HepG2 (cell line): Measurements from ENCODE around the gene FBLN5. TPM values are rescaled to one million over a fixed set of nuclear protein-coding genes. Genes with fewer than 3 reads are reported as not detected.

Experiments
- ATAC-seq: fragments of 200-7000 bp; cut with Tn5 transposase; 3 replicates; pipeline ENCODE4 v1.9.1; 2020; ENCODE audit warnings: mild to moderate bottlenecking, moderate library complexity
- BruUV-seq: library from RNA; stranded (reverse); fragments of 400-500 nt; replicated peaks from 2 replicates; lab custom pipeline; 2021; lab: Mats Ljungman, UMichigan
- CTCF ChIA-PET: fragments of 300-600 bp; formaldehyde crosslinking; extraction: SDS; loops from one replicate; lab custom pipeline; 2021; ENCODE audit warnings: low total read pairs, inconsistent platforms, low intra/inter-chr PET ratio; lab: Yijun Ruan, JAX
- POLR2A ChIA-PET: fragments of 350-600 bp; sonication (Branson Sonifier 250); formaldehyde crosslinking; loops from one replicate; lab custom pipeline; 2020; ENCODE audit warnings: antibody characterized with exemption, inconsistent platforms; lab: Yijun Ruan, JAX
- DNase-seq: peaks from one replicate; pipeline ENCODE4 v3.0.0-alpha.2; 2015; ENCODE audit warnings: low spot score
- FAIRE-seq: peaks from 3 replicates; lab custom pipeline; 2011; peaks lifted over from hg19 to GRCh38; lab: Jason Lieb, UNC
- H2AFZ ChIP-seq: one replicate; pipeline ENCODE4 v1.6.1; 2011; ENCODE audit warnings: low read length, inconsistent platforms
- H3K27ac ChIP-seq: fragments of 300-600 bp; 3 replicates; pipeline ENCODE4 v1.8.0; 2011; ENCODE audit warnings: mixed run types, mild to moderate bottlenecking, mixed read lengths, low read length, inconsistent platforms; ENCODE audit not compliant: insufficient read depth; ENCODE audit errors: extremely low read length
- H3K27me3 ChIP-seq, 2 experiments: fragments of 200-600 bp in 1 of 2; 2 replicates in 1 of 2; 3 replicates in 1 of 2; pipeline versions ENCODE4 v1.6.0 to v1.8.0; 2011; ENCODE audit warnings: low read length in 2 of 2, mild to moderate bottlenecking in 2 of 2, moderate library complexity in 2 of 2, inconsistent platforms in 1 of 2; ENCODE audit not compliant: insufficient read depth in 2 of 2, control insufficient read depth in 1 of 2
- H3K36me3 ChIP-seq, 2 experiments: fragments of 200-600 bp in 1 of 2; replicated peaks in 1 of 2; 2 replicates in 1 of 2; 3 replicates in 1 of 2; pipeline versions ENCODE4 v1.5.1 to v1.8.0; 2011; ENCODE audit warnings: low read length in 2 of 2, inconsistent platforms in 1 of 2; ENCODE audit not compliant: insufficient read depth in 2 of 2, control insufficient read depth in 1 of 2
- H3K4me1 ChIP-seq: 2 replicates; pipeline ENCODE4 v1.5.1; 2012; ENCODE audit warnings: low read length, inconsistent platforms; ENCODE audit not compliant: insufficient read depth
- H3K4me2 ChIP-seq: 2 replicates; pipeline ENCODE4 v1.6.0; 2011; ENCODE audit warnings: low read depth, low read length, inconsistent platforms
- H3K4me3 ChIP-seq, 3 experiments: fragments of 200-600 bp in 1 of 3; sonication (generic), shearing (Covaris generic) in 1 of 3; replicated peaks in 1 of 3; 2 replicates each; pipeline ENCODE4 v1.5.1; 2011 to 2016; ENCODE audit warnings: low read length in 3 of 3, inconsistent platforms in 2 of 3, low read depth in 2 of 3, mild to moderate bottlenecking in 2 of 3, control low read depth in 1 of 3, mixed read lengths in 1 of 3; ENCODE audit not compliant: insufficient read depth in 1 of 3
- H3K79me2 ChIP-seq: one replicate; pipeline ENCODE4 v1.6.1; 2011; ENCODE audit warnings: low read length, inconsistent platforms; ENCODE audit not compliant: insufficient read depth
- H3K9ac ChIP-seq: 2 replicates; pipeline ENCODE4 v1.6.0; 2011; ENCODE audit warnings: mild to moderate bottlenecking, low read depth, low read length, inconsistent platforms; ENCODE audit not compliant: insufficient read depth
- H3K9me3 ChIP-seq: 2 replicates; pipeline ENCODE4 v1.5.1; 2012; ENCODE audit warnings: mild to moderate bottlenecking, low read length
- H4K20me1 ChIP-seq: 2 replicates; pipeline ENCODE4 v1.6.0; 2011; ENCODE audit warnings: inconsistent platforms, mild to moderate bottlenecking, low read length, moderate library complexity; ENCODE audit not compliant: insufficient read depth
- ATRX ChIP-seq: sonication (generic); formaldehyde crosslinking; IDR thresholded peaks from 2 replicates; pipeline ENCODE4 v1.4.0; 2020; ENCODE audit warnings: missing genetic modification reagents, borderline replicate concordance
- EHMT2 ChIP-seq: fragments of 200-600 bp; sonication (generic); IDR thresholded peaks from 2 replicates; pipeline ENCODE4 v1.7.0; 2017; ENCODE audit warnings: antibody characterized with exemption, low read depth, low read length, borderline replicate concordance
- FOXA3 ChIP-seq: IDR thresholded peaks from 2 replicates; pipeline ENCODE4 v1.6.1; 2016; ENCODE audit warnings: missing genetic modification reagents, missing compliant biosample characterization
- HIC2 ChIP-seq: sonication (generic); formaldehyde crosslinking; IDR thresholded peaks from 2 replicates; pipeline ENCODE4 v1.9.0; 2022; ENCODE audit warnings: low read depth, missing genetic modification reagents
- JUNB ChIP-seq: sonication (generic); formaldehyde crosslinking; IDR thresholded peaks from 2 replicates; pipeline ENCODE4 v1.8.0; 2022; ENCODE audit warnings: missing genetic modification reagents, mild to moderate bottlenecking, borderline replicate concordance
- PHB2 ChIP-seq: fragments of 450-650 bp; IDR thresholded peaks from 2 replicates; pipeline ENCODE4 v1.6.1; 2018; ENCODE audit not compliant: partially characterized antibody
- ZFY ChIP-seq: sonication (generic); formaldehyde crosslinking; IDR thresholded peaks from 2 replicates; pipeline ENCODE4 v1.4.0; 2020; ENCODE audit warnings: missing genetic modification reagents
- ZNF775 ChIP-seq: sonication (generic); formaldehyde crosslinking; IDR thresholded peaks from 2 replicates; pipeline ENCODE4 v1.4.0; 2020; ENCODE audit warnings: missing genetic modification reagents, mild to moderate bottlenecking, moderate library complexity, borderline replicate concordance
- ZNF784 ChIP-seq: sonication (generic); formaldehyde crosslinking; IDR thresholded peaks from 2 replicates; pipeline ENCODE4 v1.5.1; 2020; ENCODE audit warnings: missing genetic modification reagents, mild to moderate bottlenecking, borderline replicate concordance
- WGBS: methylation state at CpG from one replicate; pipeline ENCODE4 v1.1.6; 2017; ENCODE audit warnings: low lambda C conversion rate; 5-methylcytosine and 5-hydroxymethylcytosine counted together
- in situ Hi-C: cut with HindIII; loops from 2 replicates; pipeline ENCODE4 v1.10.0; 2017; ENCODE audit warnings: low pct_unique_long_range_greater_than_20kb; ENCODE audit not compliant: extremely low pct_ligation_motif_present
- intact Hi-C: fragments of 100-400 bp; cut with micrococcal nuclease; formaldehyde crosslinking; loops from one replicate; pipeline ENCODE4 v1.10.0; 2022; ENCODE audit not compliant: unreplicated experiment
- polyA plus RNA-seq, 8 experiments: library from polyadenylated mRNA; depleted of rRNA in 3 of 8; stranded (reverse) in 7 of 8; unstranded in 1 of 8; fragments of >200 nt; fragmentation: Illumina TruSeq in 4 of 8; extraction: Trizol in 4 of 8; gene quantifications; 2 replicates each; pipeline versions ENCODE4 v1.2.1 to v1.2.3, GENCODE V29; 2011 to 2016; ENCODE audit warnings: low read depth in 4 of 8, missing spikeins in 1 of 8, mixed read lengths in 1 of 8; ENCODE audit not compliant: insufficient read depth in 1 of 8
- total RNA-seq, 5 experiments: library from RNA; depleted of rRNA; stranded (reverse); fragments of >200 nt; fragmentation: Illumina TruSeq; extraction: Trizol; gene quantifications; 2 replicates each; pipeline ENCODE4 v1.2.3, GENCODE V29; 2016; ENCODE audit warnings: low read depth in 1 of 5

Gene FBLN5
- total and polyA plus RNA-seq, 2 of the 13 experiments (the other 11 are each of a cell fraction or from before 2014, with no cell fraction given), result 0.38 to 0.77 TPM

GRCh38 chr14:91927191-91927590 lies 20.3 kb downstream of the FBLN5 start (continued):
- TF ChIP-seq ZNF775 (CRISPR knock-in tag) (no peak), PHB2 (no peak), ZNF784 (CRISPR knock-in tag) (no peak), HIC2 (CRISPR knock-in tag) (no peak), FOXA3 (CRISPR knock-in tag) (no peak)

DNA sequence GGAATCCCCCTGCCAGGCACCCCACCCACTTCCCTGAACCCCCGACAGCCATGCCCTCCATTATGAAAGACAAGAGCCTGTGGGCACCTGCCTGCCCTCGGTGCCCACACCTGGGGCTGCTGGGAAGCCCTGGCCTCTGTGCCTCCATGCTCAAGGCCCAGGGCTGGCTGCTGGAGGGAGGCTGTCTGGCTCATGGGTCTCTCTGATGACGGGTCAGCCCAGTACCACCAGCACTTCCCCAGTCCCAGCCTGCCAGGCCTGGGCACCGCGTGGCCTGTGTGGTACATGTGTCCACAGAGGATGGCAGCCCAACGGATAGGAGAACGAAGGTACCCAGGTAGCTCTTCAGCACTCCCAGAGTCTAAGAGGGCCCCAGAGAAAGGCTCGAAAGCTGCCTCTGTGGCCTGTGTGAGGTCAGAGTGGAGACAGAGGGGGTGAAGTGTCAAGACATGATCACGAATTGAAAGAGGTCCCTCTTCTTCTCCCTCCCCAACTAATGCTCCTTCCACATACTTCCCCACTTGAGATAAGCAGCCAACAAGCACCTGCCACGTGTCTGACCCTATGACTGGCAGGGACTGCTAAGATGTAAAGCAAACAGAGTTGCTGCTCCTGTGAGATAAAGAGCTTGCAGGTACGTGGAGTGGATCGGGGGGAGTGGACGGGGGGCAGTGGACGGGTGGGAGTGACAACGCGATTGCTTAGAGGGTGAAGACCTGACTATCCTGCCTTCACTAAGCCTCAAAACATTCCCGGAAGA lies 21.2 kb downstream of the FBLN5 start:
- ATAC-seq (no peak), DNase-seq (no peak), FAIRE-seq (no peak)
- no peak overlapping the region for H3K4me3 ChIP-seq
- BruUV-seq, result no TSS peak
- H2AFZ ChIP-seq, result no peak overlapping the region
- H3K36me3 ChIP-seq, result no peaks in the 10 kb centered on the region
- H3K4me1 ChIP-seq, result no peaks in the 10 kb centered on the region
- no peaks in the 10 kb centered on the region for H3K9me3 ChIP-seq
- ChIA-PET POLR2A (no interaction called here), CTCF (no interaction called here)
- intact Hi-C loops (no loop called here), in situ Hi-C loops (no loop called here)
- no peaks in the 10 kb centered on the region for H3K27me3 ChIP-seq
- WGBS, result 64% methylated on average over 15 of the region's 17 CpGs
- no peaks in the 10 kb centered on the region for H4K20me1 ChIP-seq
- H3K79me2 ChIP-seq, result no peaks in the 10 kb centered on the region
- H3K4me2 ChIP-seq, result no peak overlapping the region
- H3K9ac ChIP-seq, result no peak overlapping the region
- H3K27ac ChIP-seq, result no peak overlapping the region
- no peak for TF ChIP-seq EHMT2
- TF ChIP-seq ATRX (CRISPR knock-in tag), result no peak
- TF ChIP-seq ZFY, result no peak
- TF ChIP-seq JUNB (CRISPR knock-in tag), result no peak
